Ishikawa (cell line): Measurements from ENCODE around the gene SLC6A16.

Experiments used
- CREB1 ChIP-seq: IDR thresholded peaks from 2 replicates; pipeline ENCODE4 v1.6.1; 2012; ENCODE audit warnings: low read depth
- EGR1 ChIP-seq: IDR thresholded peaks from 2 replicates; pipeline ENCODE4 v1.6.1; 2012
- EP300 ChIP-seq: IDR thresholded peaks from 2 replicates; pipeline ENCODE4 v1.6.1; 2012; ENCODE audit warnings: borderline replicate concordance
- FOXM1 ChIP-seq: IDR thresholded peaks from 2 replicates; pipeline ENCODE4 v1.6.1; 2012; ENCODE audit warnings: low read depth, borderline replicate concordance
- RAD21 ChIP-seq: IDR thresholded peaks from 2 replicates; pipeline ENCODE4 v1.6.1; 2012; ENCODE audit warnings: low read depth
- TCF12 ChIP-seq: IDR thresholded peaks from 2 replicates; pipeline ENCODE4 v1.6.1; 2012; ENCODE audit warnings: low read depth
- ZBTB7A ChIP-seq: IDR thresholded peaks from 2 replicates; pipeline ENCODE4 v1.6.1; 2012; ENCODE audit warnings: low read depth
- TF ChIP-seq, protein P1 (sequence below): IDR thresholded peaks from 2 replicates; pipeline ENCODE4 v1.6.1; 2012; ENCODE audit warnings: low read depth, mild to moderate bottlenecking

DNA sequence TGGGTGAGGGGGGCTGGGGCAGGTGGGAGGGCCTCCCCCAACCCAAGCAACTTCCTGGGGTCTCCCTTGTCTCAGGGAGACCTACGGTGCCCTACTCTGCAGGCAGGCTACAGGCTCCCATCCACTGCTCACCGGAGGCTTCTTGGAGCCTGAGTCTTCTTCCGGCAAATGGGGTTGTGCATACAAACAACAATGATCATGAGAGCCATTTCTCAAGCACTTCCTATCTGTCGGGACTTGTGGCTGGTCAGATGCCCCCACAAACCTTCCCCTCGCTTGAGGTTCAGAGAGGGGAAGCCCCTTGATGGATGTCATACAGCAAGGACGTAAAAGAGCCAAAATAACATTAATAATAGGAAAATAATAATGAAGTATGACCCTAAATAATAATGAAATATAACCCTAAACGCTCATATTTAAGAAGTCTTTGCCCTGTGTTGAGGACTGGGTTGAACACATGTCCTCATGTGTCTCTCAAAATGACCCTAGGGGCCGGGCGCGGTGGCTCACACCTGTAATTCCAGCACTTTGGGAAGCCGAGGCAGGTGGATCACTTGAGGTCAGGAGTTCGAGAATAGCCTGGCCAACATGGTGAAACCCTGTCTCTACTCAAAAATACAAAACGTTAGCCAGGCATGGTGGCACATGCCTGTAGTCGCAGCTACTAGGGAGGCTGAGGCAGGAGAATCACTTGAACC lies 10.9 kb upstream of the SLC6A16 start:
- TF ChIP-seq EGR1 (no peak), RAD21 (no peak), ZBTB7A (no peak), EP300 (no peak), FOXM1 (no peak), TCF12 (no peak), CREB1 (no peak)
- TF ChIP-seq, protein P1, sequence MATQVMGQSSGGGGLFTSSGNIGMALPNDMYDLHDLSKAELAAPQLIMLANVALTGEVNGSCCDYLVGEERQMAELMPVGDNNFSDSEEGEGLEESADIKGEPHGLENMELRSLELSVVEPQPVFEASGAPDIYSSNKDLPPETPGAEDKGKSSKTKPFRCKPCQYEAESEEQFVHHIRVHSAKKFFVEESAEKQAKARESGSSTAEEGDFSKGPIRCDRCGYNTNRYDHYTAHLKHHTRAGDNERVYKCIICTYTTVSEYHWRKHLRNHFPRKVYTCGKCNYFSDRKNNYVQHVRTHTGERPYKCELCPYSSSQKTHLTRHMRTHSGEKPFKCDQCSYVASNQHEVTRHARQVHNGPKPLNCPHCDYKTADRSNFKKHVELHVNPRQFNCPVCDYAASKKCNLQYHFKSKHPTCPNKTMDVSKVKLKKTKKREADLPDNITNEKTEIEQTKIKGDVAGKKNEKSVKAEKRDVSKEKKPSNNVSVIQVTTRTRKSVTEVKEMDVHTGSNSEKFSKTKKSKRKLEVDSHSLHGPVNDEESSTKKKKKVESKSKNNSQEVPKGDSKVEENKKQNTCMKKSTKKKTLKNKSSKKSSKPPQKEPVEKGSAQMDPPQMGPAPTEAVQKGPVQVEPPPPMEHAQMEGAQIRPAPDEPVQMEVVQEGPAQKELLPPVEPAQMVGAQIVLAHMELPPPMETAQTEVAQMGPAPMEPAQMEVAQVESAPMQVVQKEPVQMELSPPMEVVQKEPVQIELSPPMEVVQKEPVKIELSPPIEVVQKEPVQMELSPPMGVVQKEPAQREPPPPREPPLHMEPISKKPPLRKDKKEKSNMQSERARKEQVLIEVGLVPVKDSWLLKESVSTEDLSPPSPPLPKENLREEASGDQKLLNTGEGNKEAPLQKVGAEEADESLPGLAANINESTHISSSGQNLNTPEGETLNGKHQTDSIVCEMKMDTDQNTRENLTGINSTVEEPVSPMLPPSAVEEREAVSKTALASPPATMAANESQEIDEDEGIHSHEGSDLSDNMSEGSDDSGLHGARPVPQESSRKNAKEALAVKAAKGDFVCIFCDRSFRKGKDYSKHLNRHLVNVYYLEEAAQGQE, result no peak
